HG02763 (cell line): ENCODE data around the gene LYRM4.

Experiments used
- ATAC-seq: cut with Tn5 transposase; IDR thresholded peaks from one replicate; pipeline ENCODE4 v1.9.1; 2021; ENCODE audit warnings: mild to moderate bottlenecking, moderate library complexity; ENCODE audit not compliant: unreplicated experiment

LYRM4 gene

GRCh38 chr6:5282191-5282623 is 21.5 kb upstream of the LYRM4 start:
- ATAC-seq = no peak

- ATAC-seq = no peak
Measured at GRCh38 chr6:5280920-5281319, 20.2 kb upstream of the LYRM4 start.

- ATAC-seq = no peak
Measured at GRCh38 chr6:5279891-5280338, 19.2 kb upstream of the LYRM4 start.

GRCh38 chr6:5278565-5279120 is 17.9 kb upstream of the LYRM4 start:
- ATAC-seq = no peak

GRCh38 chr6:5278047-5278446 is 17.3 kb upstream of the LYRM4 start:
- peak; percentile 78 for ATAC-seq

GRCh38 chr6:5277589-5277988 is 16.8 kb upstream of the LYRM4 start:
- no peak for ATAC-seq

- no peak for ATAC-seq
Measured at GRCh38 chr6:5276581-5276980, 15.8 kb upstream of the LYRM4 start.

- no peak for ATAC-seq
Measured at GRCh38 chr6:5275497-5275896, 14.7 kb upstream of the LYRM4 start.

- ATAC-seq = no peak
Measured at GRCh38 chr6:5274231-5274630, 13.5 kb upstream of the LYRM4 start.

- ATAC-seq = no peak
Measured at GRCh38 chr6:5271926-5272325, 11.2 kb upstream of the LYRM4 start.

- no peak for ATAC-seq
Measured at GRCh38 chr6:5270093-5270680, 9.4 kb upstream of the LYRM4 start.

GRCh38 chr6:5266423-5266822 is 5.7 kb upstream of the LYRM4 start:
- no peak for ATAC-seq

GRCh38 chr6:5261545-5262109 is 877 bp upstream of the LYRM4 start:
- ATAC-seq = no peak

GRCh38 chr6:5260111-5260620 is 584 bp downstream of the LYRM4 start:
- ATAC-seq = peak; percentile 63

GRCh38 chr6:5259428-5259827 is 1.3 kb downstream of the LYRM4 start:
- no peak for ATAC-seq

- no peak for ATAC-seq
Measured at GRCh38 chr6:5257400-5257799, 3.4 kb downstream of the LYRM4 start.

GRCh38 chr6:5256952-5257351 is 3.8 kb downstream of the LYRM4 start:
- no peak for ATAC-seq

GRCh38 chr6:5250911-5251310 is 9.8 kb downstream of the LYRM4 start:
- ATAC-seq = no peak

GRCh38 chr6:5250451-5250850 is 10.3 kb downstream of the LYRM4 start:
- ATAC-seq = no peak

- no peak for ATAC-seq
Measured at GRCh38 chr6:5249451-5250122, 11.2 kb downstream of the LYRM4 start.

- no peak for ATAC-seq
Measured at GRCh38 chr6:5248302-5249098, 12.2 kb downstream of the LYRM4 start.
